ENCODE data around the gene VAV3. TPM values are rescaled to one million over a fixed set of nuclear protein-coding genes. Genes with fewer than 3 reads are reported as not detected.

The VAV3 gene
- total RNA-seq, 1 donor from 2014 or later, result 1.9 TPM

GRCh38 chr1:107925565-107925964 lies 39.4 kb downstream of the VAV3 start:
- DNase-seq (ENCODE audit: low spot score), result no peak
- intact Hi-C loops (cut with micrococcal nuclease), result no loop called here
- H3K36me3 Mint-ChIP-seq (ENCODE audit: low read depth), result no peaks in the 10 kb centered on the region
- H3K4me3 Mint-ChIP-seq (ENCODE audit: low read depth), result no peak overlapping the region
- H3K4me1 Mint-ChIP-seq (ENCODE audit: low read depth), result peaks cover 23% of the 10 kb centered on the region
- H3K9me3 Mint-ChIP-seq, result no peaks in the 10 kb centered on the region
- H3K27me3 Mint-ChIP-seq (ENCODE audit: low read depth), result peaks cover 5% of the 10 kb centered on the region
- no peak overlapping the region for H3K27ac Mint-ChIP-seq

DNA sequence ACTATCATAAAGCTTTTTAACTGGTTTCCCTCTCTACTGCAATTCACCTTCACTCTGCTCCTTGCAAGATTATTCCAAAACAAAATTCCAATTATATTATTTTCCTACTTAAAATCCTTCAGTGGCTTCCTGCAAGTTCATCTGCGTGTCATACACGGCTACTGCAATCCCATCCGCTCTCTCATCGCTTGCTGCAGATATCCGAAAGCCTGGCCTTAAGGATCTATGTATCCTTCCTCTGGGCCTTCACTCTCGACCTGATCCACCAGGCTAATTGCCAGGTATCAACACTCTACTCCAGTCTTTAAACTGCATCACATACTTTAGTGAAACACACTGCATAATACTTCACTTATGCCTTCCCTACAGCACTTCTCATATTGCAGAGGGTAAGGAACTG lies 44.0 kb downstream of the VAV3 start:
- Mint-ChIP-seq H3K36me3 (ENCODE audit: low read depth) (peaks cover 2% of the 10 kb centered on the region), H3K27me3 (ENCODE audit: low read depth) (no peaks in the 10 kb centered on the region), H3K27ac (no peak overlapping the region), H3K4me3 (ENCODE audit: low read depth) (no peak overlapping the region), H3K9me3 (peaks cover 6% of the 10 kb centered on the region), H3K4me1 (ENCODE audit: low read depth) (peaks cover 21% of the 10 kb centered on the region)
- no peak for DNase-seq (ENCODE audit: low spot score)
- intact Hi-C loops (cut with micrococcal nuclease), result loop anchor here (2.0 kb wide), 1 partner anchor 16 kb away; no protein-coding TSS in a partner anchor

DNA sequence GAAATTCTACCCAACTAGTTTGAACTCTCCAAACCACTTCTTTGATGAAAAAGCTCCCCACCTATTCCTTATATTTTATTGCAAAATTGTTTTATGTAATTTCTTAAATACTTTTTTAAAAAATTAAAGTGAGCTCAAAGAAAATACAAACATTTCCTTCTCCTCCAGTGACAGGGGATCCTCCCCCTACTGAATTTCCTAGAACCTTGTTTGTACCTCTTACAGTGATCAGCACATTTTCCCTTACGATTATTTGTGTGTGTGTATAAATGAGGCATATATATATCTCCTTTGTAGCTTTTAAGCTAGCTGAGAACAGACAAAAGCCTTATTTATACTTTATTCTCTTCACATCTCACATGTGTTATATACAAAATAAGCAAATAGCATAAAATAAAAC lies 44.4 kb downstream of the VAV3 start:
- Mint-ChIP-seq H3K36me3 (ENCODE audit: low read depth) (peaks cover 2% of the 10 kb centered on the region), H3K27ac (no peak overlapping the region), H3K27me3 (ENCODE audit: low read depth) (no peaks in the 10 kb centered on the region), H3K4me1 (ENCODE audit: low read depth) (peaks cover 21% of the 10 kb centered on the region), H3K4me3 (ENCODE audit: low read depth) (no peak overlapping the region), H3K9me3 (peaks cover 6% of the 10 kb centered on the region)
- intact Hi-C loops (cut with micrococcal nuclease), result loop anchor here (2.0 kb wide), 1 partner anchor 16 kb away; no protein-coding TSS in a partner anchor
- no peak for DNase-seq (ENCODE audit: low spot score)

DNA sequence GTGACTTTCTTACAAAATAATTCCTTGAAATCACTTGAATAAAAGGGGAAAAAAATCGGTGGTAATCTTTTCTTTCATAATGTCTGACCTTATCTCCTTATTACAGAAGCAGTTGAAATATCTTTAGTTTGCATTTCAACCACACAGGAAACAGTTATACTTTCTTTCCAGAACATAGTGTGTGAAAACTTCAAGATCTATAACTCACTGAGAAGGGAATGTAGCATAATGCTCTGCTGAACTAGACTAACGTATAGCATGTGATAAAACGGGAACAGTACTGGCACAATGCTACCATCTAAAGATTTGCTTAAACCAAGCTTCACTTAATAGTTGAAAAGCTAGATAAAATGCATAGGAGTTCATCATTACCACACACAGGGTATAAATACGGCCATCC lies 45.0 kb downstream of the VAV3 start:
- no peak overlapping the region for H3K27ac Mint-ChIP-seq
- peaks cover 2% of the 10 kb centered on the region for H3K36me3 Mint-ChIP-seq (ENCODE audit: low read depth)
- no peaks in the 10 kb centered on the region for H3K27me3 Mint-ChIP-seq (ENCODE audit: low read depth)
- no peak for DNase-seq (ENCODE audit: low spot score)
- peaks cover 6% of the 10 kb centered on the region for H3K9me3 Mint-ChIP-seq
- H3K4me3 Mint-ChIP-seq (ENCODE audit: low read depth), result no peak overlapping the region
- intact Hi-C loops (cut with micrococcal nuclease), result loop anchor here (2.0 kb wide), 1 partner anchor 17 kb away; no protein-coding TSS in a partner anchor
- H3K4me1 Mint-ChIP-seq (ENCODE audit: low read depth), result peaks cover 21% of the 10 kb centered on the region

GRCh38 chr1:107914119-107914765 lies 50.7 kb downstream of the VAV3 start:
- Mint-ChIP-seq H3K4me3 (ENCODE audit: low read depth) (no peak overlapping the region), H3K27ac (no peak overlapping the region), H3K27me3 (ENCODE audit: low read depth) (no peaks in the 10 kb centered on the region), H3K36me3 (ENCODE audit: low read depth) (peaks cover 2% of the 10 kb centered on the region), H3K4me1 (ENCODE audit: low read depth) (peaks cover 6% of the 10 kb centered on the region), H3K9me3 (peaks cover 6% of the 10 kb centered on the region)
- no peak for DNase-seq (ENCODE audit: low spot score)
- intact Hi-C loops (cut with micrococcal nuclease), result no loop called here

GRCh38 chr1:107912656-107913055 lies 52.3 kb downstream of the VAV3 start:
- intact Hi-C loops (cut with micrococcal nuclease), result no loop called here
- no peaks in the 10 kb centered on the region for H3K27me3 Mint-ChIP-seq (ENCODE audit: low read depth)
- H3K27ac Mint-ChIP-seq, result no peak overlapping the region
- H3K4me1 Mint-ChIP-seq (ENCODE audit: low read depth), result peaks cover 5% of the 10 kb centered on the region
- no peak overlapping the region for H3K4me3 Mint-ChIP-seq (ENCODE audit: low read depth)
- DNase-seq (ENCODE audit: low spot score), result no peak
- no peaks in the 10 kb centered on the region for H3K9me3 Mint-ChIP-seq
- H3K36me3 Mint-ChIP-seq (ENCODE audit: low read depth), result peaks cover 2% of the 10 kb centered on the region

- Mint-ChIP-seq H3K4me1 (ENCODE audit: low read depth) (peaks cover 28% of the 10 kb centered on the region), H3K9me3 (no peaks in the 10 kb centered on the region), H3K36me3 (ENCODE audit: low read depth) (no peaks in the 10 kb centered on the region), H3K27ac (no peak overlapping the region), H3K4me3 (ENCODE audit: low read depth) (no peak overlapping the region), H3K27me3 (ENCODE audit: low read depth) (peaks cover 5% of the 10 kb centered on the region)
- DNase-seq (ENCODE audit: low spot score), result no peak
- intact Hi-C loops (cut with micrococcal nuclease), result no loop called here
Measured at GRCh38 chr1:107900090-107900945, 64.7 kb downstream of the VAV3 start.

GRCh38 chr1:107899655-107900054 lies 65.3 kb downstream of the VAV3 start:
- peaks cover 5% of the 10 kb centered on the region for H3K27me3 Mint-ChIP-seq (ENCODE audit: low read depth)
- intact Hi-C loops (cut with micrococcal nuclease), result loop anchor here (5.0 to 10.0 kb wide), 2 partner anchors 115 to 228 kb away; no protein-coding TSS in a partner anchor
- no peaks in the 10 kb centered on the region for H3K36me3 Mint-ChIP-seq (ENCODE audit: low read depth)

DNA sequence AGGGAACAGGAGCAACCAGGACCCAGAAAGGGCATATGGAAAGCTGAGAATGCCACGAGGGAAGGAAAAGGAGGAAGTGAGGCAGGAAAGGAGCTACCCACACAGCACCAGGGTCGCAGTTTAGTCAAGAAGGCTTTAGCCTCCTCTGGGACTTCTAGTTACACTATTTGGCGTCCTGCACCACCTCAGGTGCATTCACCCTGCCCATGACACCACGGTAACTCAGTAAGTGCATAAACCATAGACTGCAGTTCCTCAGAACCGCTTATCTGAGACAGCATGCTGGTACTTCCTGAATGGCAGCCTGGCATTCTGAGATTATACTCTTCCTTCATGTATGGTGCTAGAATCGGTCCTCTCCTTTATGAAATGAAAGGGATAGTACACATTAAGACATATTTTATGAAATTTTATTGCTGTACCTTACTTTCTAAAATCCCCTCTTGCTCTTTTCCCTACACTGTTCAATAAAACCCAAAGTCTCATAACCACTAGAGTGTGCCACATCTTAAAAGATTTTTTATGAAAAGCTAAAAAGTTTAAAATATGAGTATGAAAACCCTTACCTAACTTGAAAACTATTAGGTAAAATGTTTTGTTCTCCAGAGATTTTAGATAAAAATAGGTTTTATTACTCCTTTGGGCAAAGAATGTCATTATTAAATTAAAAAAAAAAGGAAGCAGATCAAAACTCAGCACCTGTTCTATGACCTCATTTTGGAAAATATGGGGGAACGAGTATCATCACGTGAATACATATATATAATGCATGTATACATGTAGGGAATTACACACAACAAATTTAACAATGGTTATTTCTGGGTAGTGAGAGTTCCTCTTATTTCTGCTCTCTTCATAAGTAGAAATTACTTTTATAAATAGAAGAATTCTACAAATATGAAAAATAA lies 67.3 kb downstream of the VAV3 start:
- peaks cover 21% of the 10 kb centered on the region for H3K4me1 Mint-ChIP-seq (ENCODE audit: low read depth)
- no peak overlapping the region for H3K4me3 Mint-ChIP-seq (ENCODE audit: low read depth)

More at GRCh38 chr1:107899655-107900054, 65.3 kb downstream of the VAV3 start:
- H3K9me3 Mint-ChIP-seq, result no peaks in the 10 kb centered on the region
- no peak for DNase-seq (ENCODE audit: low spot score)
- no peak overlapping the region for H3K27ac Mint-ChIP-seq
- H3K4me3 Mint-ChIP-seq (ENCODE audit: low read depth), result no peak overlapping the region
- peaks cover 28% of the 10 kb centered on the region for H3K4me1 Mint-ChIP-seq (ENCODE audit: low read depth)

DNA sequence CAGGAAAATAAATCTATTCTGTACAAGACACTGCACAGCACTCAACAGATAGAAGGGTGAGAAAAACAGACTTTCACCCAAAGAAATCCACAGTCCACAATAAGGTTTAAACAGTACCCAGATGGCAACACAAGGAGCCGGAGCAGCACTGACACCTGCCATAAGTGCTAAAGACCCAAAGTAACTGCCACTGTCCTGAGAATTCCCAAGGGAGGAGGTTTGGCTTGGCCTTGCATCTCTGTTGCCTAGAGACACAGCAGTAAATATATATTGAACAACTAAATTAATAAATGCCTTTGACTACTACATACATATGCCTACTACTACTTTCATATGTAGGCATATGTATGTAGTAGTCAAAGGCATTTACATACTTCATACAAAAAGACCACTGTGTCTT lies 68.0 kb downstream of the VAV3 start:
- H3K27ac Mint-ChIP-seq, result no peak overlapping the region
- no peak overlapping the region for H3K4me3 Mint-ChIP-seq (ENCODE audit: low read depth)
- H3K9me3 Mint-ChIP-seq, result peaks cover 8% of the 10 kb centered on the region
- H3K36me3 Mint-ChIP-seq (ENCODE audit: low read depth), result peaks cover 3% of the 10 kb centered on the region
- no peaks in the 10 kb centered on the region for H3K27me3 Mint-ChIP-seq (ENCODE audit: low read depth)
- intact Hi-C loops (cut with micrococcal nuclease), result loop anchor here (5.0 to 10.0 kb wide), 2 partner anchors 112 to 230 kb away; no protein-coding TSS in a partner anchor
- DNase-seq (ENCODE audit: low spot score), result no peak
- peaks cover 21% of the 10 kb centered on the region for H3K4me1 Mint-ChIP-seq (ENCODE audit: low read depth)

More for the DNA sequence above, 67.3 kb downstream of the VAV3 start:
- Mint-ChIP-seq H3K36me3 (ENCODE audit: low read depth) (peaks cover 3% of the 10 kb centered on the region), H3K27ac (no peak overlapping the region), H3K9me3 (peaks cover 6% of the 10 kb centered on the region), H3K27me3 (ENCODE audit: low read depth) (no peaks in the 10 kb centered on the region)
- no peak for DNase-seq (ENCODE audit: low spot score)
- intact Hi-C loops (cut with micrococcal nuclease), result loop anchor here (5.0 to 10.0 kb wide), 2 partner anchors 113 to 230 kb away; no protein-coding TSS in a partner anchor

GRCh38 chr1:107896401-107896800 lies 68.6 kb downstream of the VAV3 start:
- Mint-ChIP-seq H3K27ac (no peak overlapping the region), H3K36me3 (ENCODE audit: low read depth) (peaks cover 3% of the 10 kb centered on the region), H3K4me3 (ENCODE audit: low read depth) (no peak overlapping the region), H3K9me3 (peaks cover 8% of the 10 kb centered on the region), H3K4me1 (ENCODE audit: low read depth) (peaks cover 21% of the 10 kb centered on the region), H3K27me3 (ENCODE audit: low read depth) (no peaks in the 10 kb centered on the region)
- DNase-seq (ENCODE audit: low spot score), result no peak
- intact Hi-C loops (cut with micrococcal nuclease), result loop anchor here (5.0 to 10.0 kb wide), 2 partner anchors 112 to 231 kb away; no protein-coding TSS in a partner anchor

All from activated T-helper 2 cell treated with anti-CD3 and anti-CD28 coated beads, Interferon-gamma antibody, Interleukin-2, Interleukin-4, amounts not matched to agents 10 μg/mL and 5 μg/mL and 100 μg/mL, durations not matched to agents 14 hours and 24 hours and 36 hours (primary cell).